Measurements from ENCODE around the gene DCLK1.

Gene DCLK1

GRCh38 chr13:35814605-35815011 lies 316.6 kb downstream of the DCLK1 start:
- no peak for DNase-seq

DNA sequence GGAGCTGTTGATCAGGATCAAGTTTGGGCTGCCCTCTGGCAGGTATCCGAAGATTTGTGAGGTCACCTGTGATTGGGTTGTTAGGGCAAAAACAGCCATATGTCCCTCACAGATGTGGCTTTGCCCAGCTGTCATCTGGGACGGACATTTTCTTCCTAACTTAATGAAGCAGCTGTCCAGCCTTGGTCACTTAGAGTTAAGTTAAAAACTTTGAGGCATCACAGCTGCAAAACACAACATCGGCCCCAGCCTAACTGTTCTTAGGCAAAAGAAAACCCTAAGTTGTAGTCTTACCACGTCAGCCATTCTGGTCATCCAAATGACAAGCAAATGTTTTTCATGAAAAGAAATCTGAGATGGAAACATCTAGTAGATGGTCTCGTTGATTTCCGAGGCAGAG lies 318.4 kb downstream of the DCLK1 start:
- DNase-seq = no peak

GRCh38 chr13:35810321-35810720 lies 320.9 kb downstream of the DCLK1 start:
- DNase-seq = no peak

- no peak for DNase-seq
Observed at GRCh38 chr13:35808846-35809245, 322.3 kb downstream of the DCLK1 start.

- DNase-seq = no peak
Observed at GRCh38 chr13:35804901-35805300, 326.3 kb downstream of the DCLK1 start.

GRCh38 chr13:35797991-35798390 lies 333.2 kb downstream of the DCLK1 start:
- no peak for DNase-seq

DNA sequence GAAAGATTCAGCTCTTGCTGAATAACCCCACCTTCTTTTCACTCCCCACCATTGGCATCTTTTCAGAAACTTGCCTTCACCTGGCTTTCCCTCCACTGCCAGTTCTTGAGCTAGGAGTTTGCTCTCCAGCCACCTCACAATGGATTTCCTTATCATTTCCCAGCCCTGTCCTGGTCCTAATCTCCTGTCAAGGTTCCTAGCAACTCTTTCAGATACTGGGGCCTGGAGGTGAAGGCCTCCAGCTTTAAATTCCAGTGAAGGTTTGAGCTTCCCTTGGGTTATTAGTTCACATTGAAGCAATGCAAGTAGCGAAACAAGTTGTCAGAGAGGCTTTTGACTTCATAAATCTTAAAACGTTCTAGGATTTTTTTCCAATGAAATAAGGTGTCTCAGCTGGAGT lies 333.9 kb downstream of the DCLK1 start:
- no peak for DNase-seq

GRCh38 chr13:35796623-35797022 lies 334.6 kb downstream of the DCLK1 start:
- DNase-seq = no peak

- DNase-seq = no peak
Observed at GRCh38 chr13:35794734-35795389, 336.3 kb downstream of the DCLK1 start.

DNA sequence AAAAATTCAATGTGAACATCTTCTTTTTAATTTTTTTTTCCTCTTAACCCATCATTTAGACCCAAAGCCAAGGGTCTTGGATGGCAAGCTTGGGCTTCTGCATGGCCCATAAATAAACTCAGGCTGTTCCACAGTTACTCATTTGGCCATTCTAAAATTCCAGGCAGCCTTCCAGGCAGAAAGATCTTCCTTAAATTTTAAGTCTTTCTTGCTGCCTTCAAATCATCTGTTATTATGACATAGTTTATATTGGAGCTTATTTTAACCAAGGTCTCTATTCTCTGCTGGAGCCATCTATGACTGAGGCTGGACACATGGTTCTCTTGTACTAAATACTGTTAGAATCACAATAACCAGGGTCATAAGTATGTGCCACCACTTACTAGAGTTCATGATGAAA lies 337.4 kb downstream of the DCLK1 start:
- DNase-seq = no peak

GRCh38 chr13:35792911-35793310 lies 338.3 kb downstream of the DCLK1 start:
- no peak for DNase-seq

DNA sequence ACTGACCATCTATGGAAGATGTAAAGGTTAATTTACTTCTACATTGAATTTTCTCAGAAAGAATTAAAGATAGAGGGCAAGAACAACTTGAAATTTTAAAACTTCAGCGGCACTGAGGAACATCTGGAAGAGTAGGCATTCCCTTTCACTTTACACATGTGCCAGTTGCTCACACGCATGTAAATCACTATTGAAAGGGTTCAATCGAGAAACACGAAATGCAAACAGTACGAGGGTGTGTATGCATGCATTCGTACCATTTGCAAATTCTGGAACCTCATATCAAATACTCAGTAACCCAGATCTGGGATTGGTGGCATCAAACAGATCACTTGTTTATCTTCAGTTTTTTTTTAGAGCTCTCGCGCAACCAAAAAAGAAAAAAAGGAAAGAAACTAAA lies 339.2 kb downstream of the DCLK1 start:
- DNase-seq = no peak

GRCh38 chr13:35791184-35791851 lies 339.9 kb downstream of the DCLK1 start:
- no peak for DNase-seq

DNA sequence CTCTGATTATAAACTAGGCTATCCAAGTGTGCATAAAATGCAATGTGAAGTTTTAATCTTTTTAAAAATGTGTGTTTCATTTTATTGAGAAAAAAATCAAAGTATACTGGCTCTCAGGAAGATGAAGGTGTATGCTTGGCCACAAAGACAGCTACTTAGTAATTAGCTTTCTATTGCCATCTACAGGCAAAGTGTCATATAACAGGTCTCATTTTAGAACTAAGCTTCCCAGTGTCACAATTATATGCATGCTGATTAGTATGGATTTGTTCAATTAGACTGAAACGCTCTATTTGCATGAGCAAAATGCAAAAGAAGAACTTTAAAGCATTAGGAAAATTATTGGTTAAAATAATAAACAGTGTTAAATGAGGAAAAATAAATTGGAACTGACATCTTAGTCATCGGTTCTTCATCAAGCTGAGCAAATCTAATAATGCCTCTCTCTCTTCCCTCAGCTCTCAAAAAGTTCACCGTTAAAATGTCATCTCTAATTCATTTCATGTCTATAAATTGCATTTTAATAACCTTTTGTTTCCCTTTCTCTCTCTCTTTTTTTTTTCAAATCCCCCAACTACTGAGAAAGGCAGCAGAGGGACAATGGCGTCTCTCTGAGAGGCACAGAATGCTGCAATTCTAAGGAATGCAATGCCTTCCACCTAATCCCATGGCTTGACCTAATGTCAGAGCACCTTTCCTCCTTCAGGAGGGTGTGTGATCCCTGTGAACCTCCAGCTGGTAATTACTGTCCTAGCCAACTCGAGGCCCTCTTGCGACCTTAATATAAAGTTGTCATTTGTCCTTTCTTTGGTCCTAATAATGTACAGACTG lies 341.6 kb downstream of the DCLK1 start:
- no peak for DNase-seq

- DNase-seq = no peak
Observed at GRCh38 chr13:35787937-35788336, 343.2 kb downstream of the DCLK1 start.

GRCh38 chr13:35785576-35786303 lies 345.4 kb downstream of the DCLK1 start:
- DNase-seq = no peak

- no peak for DNase-seq
Observed at GRCh38 chr13:35784286-35784951, 346.8 kb downstream of the DCLK1 start.

DNA sequence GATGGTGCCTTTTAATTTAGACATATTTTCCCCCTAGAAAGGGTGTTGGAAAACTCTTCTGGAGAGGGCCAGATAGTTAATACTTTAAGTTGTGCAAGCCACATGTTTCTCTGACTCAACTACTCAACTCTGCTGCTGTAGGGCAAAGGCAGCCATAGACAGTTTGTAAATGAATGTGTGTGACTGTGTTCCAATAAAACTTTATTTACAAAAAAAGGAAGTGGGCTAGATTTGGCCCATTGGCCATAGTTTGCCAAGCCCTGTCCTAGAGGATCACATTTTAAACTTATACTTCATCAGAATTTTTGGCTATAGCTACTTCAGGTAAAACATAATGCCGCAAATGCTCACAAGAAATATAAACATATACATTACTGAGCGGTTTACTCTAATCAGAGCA lies 348.4 kb downstream of the DCLK1 start:
- no peak for DNase-seq

DNA sequence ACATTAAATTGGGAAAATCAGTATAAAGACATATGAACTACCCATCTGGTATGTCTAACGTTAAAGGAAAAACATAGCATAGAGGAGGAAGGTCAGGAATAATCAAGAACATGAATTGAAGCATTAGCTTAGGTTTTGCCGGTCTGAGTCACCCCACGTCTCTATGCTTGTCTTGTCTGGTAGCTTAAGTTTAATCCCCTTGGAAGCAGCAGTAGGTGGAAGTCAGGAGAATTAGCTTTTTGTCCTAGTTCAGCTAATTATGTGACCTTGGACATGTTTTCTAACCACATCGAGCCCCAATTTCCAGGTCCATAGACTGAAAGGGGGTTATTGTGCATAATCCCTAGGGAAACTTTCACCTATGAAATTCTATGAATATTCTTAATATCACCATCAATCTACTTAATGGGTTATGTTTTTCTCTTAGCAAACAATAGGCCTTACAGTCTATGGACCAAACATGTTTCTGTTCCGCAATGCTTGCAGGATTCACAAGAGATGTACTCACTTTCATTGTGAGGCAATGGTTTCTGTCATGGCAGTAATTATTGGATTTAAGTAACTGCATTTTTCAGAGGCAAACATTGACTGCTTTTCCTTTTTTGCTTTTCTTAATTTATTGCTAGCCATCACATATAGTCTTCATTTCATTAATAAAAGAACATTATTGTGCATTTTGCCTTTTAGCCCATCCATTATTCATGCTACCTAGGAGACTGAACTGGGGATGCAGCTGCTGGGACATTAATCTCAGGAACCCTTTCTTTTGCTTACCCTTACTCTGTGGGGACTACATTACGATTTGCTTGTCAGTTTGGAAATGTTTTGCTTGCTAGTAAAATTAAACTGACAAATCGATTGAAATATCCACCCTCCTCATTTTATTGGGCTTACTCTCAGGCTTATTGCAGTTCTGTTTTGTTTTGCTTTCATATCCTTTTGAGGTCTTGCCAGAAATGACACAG lies 349.9 kb downstream of the DCLK1 start:
- DNase-seq = no peak

- no peak for DNase-seq
Observed at GRCh38 chr13:35780613-35781012, 350.6 kb downstream of the DCLK1 start.

GRCh38 chr13:35771898-35772297 lies 359.3 kb downstream of the DCLK1 start:
- DNase-seq = no peak
